ENCODE measurements around the gene SLC30A2. TPM values are rescaled to one million over a fixed set of nuclear protein-coding genes. Genes with fewer than 3 reads are reported as not detected.

SLC30A2 gene
- total RNA-seq, 1 experiment from 2014 or later, result 3.0 TPM

GRCh38 chr1:25997828-25998761 lies 47.8 kb downstream of the SLC30A2 start, which contains the start of gene PAFAH2:
PAFAH2 (minus strand) TSS chr1:25998063; CDS start chr1:25990816, 7,247 bp downstream.
- no peaks in the 10 kb centered on the region for H3K27me3 Mint-ChIP-seq (ENCODE audit: insufficient read depth, unreplicated experiment)
- no peaks in the 10 kb centered on the region for H3K9me3 ChIP-seq
- CTCF ChIA-PET, result interaction anchor here (0.6 to 4.4 kb wide), 18 partner anchors 10 to 236 kb away, joined by 3 to 69 read pairs (median 4); partner anchors contain the start of genes CEP85, MTFR1L, PAQR7 and STMN1
- peak within 1 kb of the TSS; percentile 92 for H3K27ac Mint-ChIP-seq (ENCODE audit: unreplicated experiment)
- H3K9me3 Mint-ChIP-seq (ENCODE audit: unreplicated experiment), result no peaks in the 10 kb centered on the region
- peak; percentile 78 to 90 for TF ChIP-seq CTCF (IDR thresholded peaks at IDR 0.05; ENCODE audit: insufficient read depth in 1 of 2, low read depth in 1 of 2, low read length in 1 of 2, severe bottlenecking in 1 of 2, unreplicated experiment in 1 of 2)
- H3K4me1 ChIP-seq, result peaks cover 17% of the 10 kb centered on the region
- H3K27me3 ChIP-seq (replicated peaks; ENCODE audit: control insufficient read depth, insufficient read depth, low read length), result no peaks in the 10 kb centered on the region
- peaks cover 16% of the 10 kb centered on the region for H3K36me3 Mint-ChIP-seq (ENCODE audit: insufficient read depth, unreplicated experiment)
- BruUV-seq (replicated peaks), result no TSS peak
- intact Hi-C loops (cut with micrococcal nuclease; ENCODE audit: unreplicated experiment), result loop anchor here (1.0 to 10.0 kb wide), 5 partner anchors 53 to 176 kb away; no protein-coding TSS in a partner anchor
- H3K4me3 ChIP-seq (ENCODE audit: low read depth, low read length), result peak within 1 kb of the TSS; percentile 57
- peaks cover 17% of the 10 kb centered on the region for H3K4me1 Mint-ChIP-seq (ENCODE audit: low read depth, unreplicated experiment)
- POLR2A ChIA-PET, result interaction anchor here (0.5 to 1.5 kb wide), 11 partner anchors 27 to 496 kb away, joined by 3 to 15 read pairs (median 5); partner anchors contain the start of genes DHDDS, MTFR1L and PAQR7
- H3K36me3 ChIP-seq (ENCODE audit: control insufficient read depth, insufficient read depth, low read length), result no peaks in the 10 kb centered on the region
- DNase-seq, result peak; percentile 93 to 96
- peak within 1 kb of the TSS; percentile 90 for H3K4me3 Mint-ChIP-seq (ENCODE audit: unreplicated experiment)

- Histone ChIP-seq H3K36me3 (ENCODE audit: control insufficient read depth, insufficient read depth, low read length) (no peaks in the 10 kb centered on the region), H3K9me3 (no peaks in the 10 kb centered on the region), H3K4me1 (peaks cover 20% of the 10 kb centered on the region), H3K4me3 (ENCODE audit: low read depth, low read length) (peak overlapping the region; percentile 57), H3K27me3 (replicated peaks; ENCODE audit: control insufficient read depth, insufficient read depth, low read length) (no peaks in the 10 kb centered on the region)
- H3K4me3 Mint-ChIP-seq (ENCODE audit: unreplicated experiment), result peak overlapping the region; percentile 90
- POLR2A ChIA-PET, result interaction anchor here (0.6 to 1.5 kb wide), 11 partner anchors 26 to 495 kb away, joined by 3 to 15 read pairs (median 5); partner anchors contain the start of genes DHDDS, MTFR1L and PAQR7
- no peaks in the 10 kb centered on the region for H3K27me3 Mint-ChIP-seq (ENCODE audit: insufficient read depth, unreplicated experiment)
- BruUV-seq (replicated peaks), result TSS peak; percentile 72
- CTCF ChIA-PET, result interaction anchor here (0.5 to 4.4 kb wide), 20 partner anchors 10 to 237 kb away, joined by 3 to 69 read pairs (median 4); partner anchors contain the start of genes CEP85, MTFR1L, PAQR7 and STMN1
- peak; percentile 70 to 75 for DNase-seq
- H3K9me3 Mint-ChIP-seq (ENCODE audit: unreplicated experiment), result no peaks in the 10 kb centered on the region
- intact Hi-C loops (cut with micrococcal nuclease; ENCODE audit: unreplicated experiment), result loop anchor here (1.0 to 10.0 kb wide), 3 partner anchors 52 to 175 kb away; no protein-coding TSS in a partner anchor
- no peak for TF ChIP-seq CTCF (IDR thresholded peaks at IDR 0.05; ENCODE audit: insufficient read depth in 1 of 2, low read depth in 1 of 2, low read length in 1 of 2, severe bottlenecking in 1 of 2, unreplicated experiment in 1 of 2)
- H3K4me1 Mint-ChIP-seq (ENCODE audit: low read depth, unreplicated experiment), result peaks cover 17% of the 10 kb centered on the region
- peaks cover 16% of the 10 kb centered on the region for H3K36me3 Mint-ChIP-seq (ENCODE audit: insufficient read depth, unreplicated experiment)
- H3K27ac Mint-ChIP-seq (ENCODE audit: unreplicated experiment), result peak overlapping the region; percentile 92
These were observed 48.7 kb downstream of the SLC30A2 start for GRCh38 chr1:25996966-25997827.

Data from Caco-2 (cell line).